Mesenchymal stem cell (in vitro differentiated cells and primary cell): ENCODE measurements around the gene LRFN2.

ENCODE experiments used
- DNase-seq: peaks from one replicate; pipeline ENCODE4 v3.0.0-alpha.2; 2013
- H2AFZ ChIP-seq: one replicate; pipeline ENCODE4 v1.6.1; 2013; ENCODE audit warnings: low read depth, mild to moderate bottlenecking, control low read depth, inconsistent platforms, low read length, moderate library complexity
- H2AK5ac ChIP-seq: 2 replicates; pipeline ENCODE4 v1.6.1; 2013; ENCODE audit warnings: low read length, moderate library complexity, mild to moderate bottlenecking, inconsistent platforms; ENCODE audit not compliant: severe bottlenecking
- H2BK120ac ChIP-seq: one replicate; pipeline ENCODE4 v1.6.1; 2013; ENCODE audit warnings: low read depth, mild to moderate bottlenecking, inconsistent platforms, low read length, moderate library complexity
- H2BK12ac ChIP-seq, 2 experiments: one replicate each; pipeline ENCODE4 v1.6.1; 2013; ENCODE audit warnings: inconsistent platforms in 2 of 2, low read length in 2 of 2, mild to moderate bottlenecking in 2 of 2, moderate library complexity in 2 of 2, control low read depth in 1 of 2
- H2BK15ac ChIP-seq: one replicate; pipeline ENCODE4 v1.6.1; 2013; ENCODE audit warnings: mild to moderate bottlenecking, low read depth, inconsistent platforms; ENCODE audit not compliant: poor library complexity, severe bottlenecking
- H2BK5ac ChIP-seq: 2 replicates; pipeline ENCODE4 v1.6.1; 2013; ENCODE audit warnings: low read depth, mild to moderate bottlenecking, low read length, control low read depth, inconsistent platforms; ENCODE audit not compliant: poor library complexity, severe bottlenecking
- H3K14ac ChIP-seq, 2 experiments: one replicate each; pipeline ENCODE4 v1.6.1; 2013; ENCODE audit warnings: inconsistent platforms in 2 of 2, low read length in 2 of 2, control low read depth in 1 of 2, mild to moderate bottlenecking in 1 of 2, moderate library complexity in 1 of 2
- H3K18ac ChIP-seq, 2 experiments: one replicate each; pipeline ENCODE4 v1.6.1; 2013; ENCODE audit warnings: inconsistent platforms in 2 of 2, low read length in 2 of 2, control low read depth in 1 of 2, low read depth in 1 of 2, mild to moderate bottlenecking in 1 of 2
- H3K23ac ChIP-seq, 2 experiments: one replicate each; pipeline ENCODE4 v1.6.1; 2013; ENCODE audit warnings: inconsistent platforms in 2 of 2, low read length in 2 of 2, mild to moderate bottlenecking in 2 of 2, moderate library complexity in 2 of 2, control low read depth in 1 of 2
- H3K27ac ChIP-seq: 2 replicates; pipeline ENCODE4 v1.5.1; 2013; ENCODE audit warnings: mild to moderate bottlenecking, moderate library complexity, low read length, control low read depth, inconsistent platforms; ENCODE audit not compliant: poor library complexity, severe bottlenecking
- H3K27me3 ChIP-seq, 2 experiments: 2 replicates each; pipeline versions ENCODE4 v1.6.1 to v1.7.0; 2013; ENCODE audit warnings: low read length in 2 of 2, mild to moderate bottlenecking in 2 of 2, moderate library complexity in 2 of 2, control low read depth in 1 of 2, inconsistent platforms in 1 of 2; ENCODE audit not compliant: control insufficient read depth in 1 of 2, insufficient read depth in 1 of 2
- H3K36me3 ChIP-seq, 2 experiments: 2 replicates each; pipeline versions ENCODE4 v1.6.1 to v1.7.0; 2013; ENCODE audit warnings: low read length in 2 of 2, control low read depth in 1 of 2, inconsistent platforms in 1 of 2, low read depth in 1 of 2, mild to moderate bottlenecking in 1 of 2; ENCODE audit not compliant: insufficient read depth in 2 of 2, control insufficient read depth in 1 of 2
- H3K4ac ChIP-seq, 2 experiments: one replicate each; pipeline ENCODE4 v1.6.1; 2013; ENCODE audit warnings: inconsistent platforms in 2 of 2, low read length in 2 of 2, mild to moderate bottlenecking in 2 of 2, moderate library complexity in 2 of 2, control low read depth in 1 of 2, low read depth in 1 of 2
- H3K4me1 ChIP-seq: 2 replicates; pipeline ENCODE4 v1.6.1; 2013; ENCODE audit warnings: low read depth, low read length, control low read depth; ENCODE audit not compliant: control insufficient read depth, insufficient read depth
- H3K4me2 ChIP-seq: 2 replicates; pipeline ENCODE4 v1.6.1; 2013; ENCODE audit warnings: low read length, mild to moderate bottlenecking, inconsistent platforms; ENCODE audit not compliant: poor library complexity, severe bottlenecking
- H3K4me3 ChIP-seq, 2 experiments: 2 replicates each; pipeline versions ENCODE4 v1.5.1 to v1.7.0; 2013; ENCODE audit warnings: low read length in 2 of 2, mild to moderate bottlenecking in 2 of 2, control low read depth in 1 of 2, low read depth in 1 of 2; ENCODE audit not compliant: insufficient read depth in 1 of 2
- H3K79me1 ChIP-seq: replicated peaks from 2 replicates; pipeline ENCODE4 v1.6.1; 2013; ENCODE audit warnings: mild to moderate bottlenecking, control low read depth, low read length, inconsistent platforms; ENCODE audit not compliant: poor library complexity, severe bottlenecking
- H3K9ac ChIP-seq: 2 replicates; pipeline ENCODE4 v1.7.0; 2013; ENCODE audit warnings: mild to moderate bottlenecking, low read length, moderate library complexity
- H3K9me3 ChIP-seq: 2 replicates; pipeline ENCODE4 v1.7.0; 2013; ENCODE audit warnings: mild to moderate bottlenecking, low read length; ENCODE audit not compliant: control insufficient read depth
- H4K8ac ChIP-seq: one replicate; pipeline ENCODE4 v1.6.1; 2013; ENCODE audit warnings: inconsistent platforms, mild to moderate bottlenecking, low read length, moderate library complexity
- H4K91ac ChIP-seq: one replicate; pipeline ENCODE4 v1.6.1; 2013; ENCODE audit warnings: mild to moderate bottlenecking, low read length, inconsistent platforms
- WGBS: methylation state at CpG from one replicate; pipeline ENCODE4 v1.1.7; 2013; ENCODE audit warnings: mixed read lengths; 5-methylcytosine and 5-hydroxymethylcytosine counted together

Gene LRFN2

GRCh38 chr6:40353967-40354452 lies 233.2 kb downstream of the LRFN2 start:
- Histone ChIP-seq H3K14ac (no peak overlapping the region), H2BK12ac (no peak overlapping the region), H3K9ac (no peak overlapping the region), H3K4me2 (no peak overlapping the region), H3K9me3 (no peaks in the 10 kb centered on the region), H3K36me3 (no peaks in the 10 kb centered on the region), H3K4ac (no peak overlapping the region), H3K18ac (no peak overlapping the region), H4K8ac (no peak overlapping the region), H4K91ac (no peak overlapping the region), H2AFZ (no peak overlapping the region), H2BK5ac (no peak overlapping the region), H2BK15ac (no peak overlapping the region), H3K23ac (no peak overlapping the region), H3K4me3 (no peak overlapping the region), H3K79me1 (no peaks in the 10 kb centered on the region), H2BK120ac (no peak overlapping the region), H3K27ac (no peak overlapping the region), H3K27me3 (peaks cover 0 to 4% of the 10 kb centered on the region in 2 experiments), H2AK5ac (no peak overlapping the region), H3K4me1 (no peaks in the 10 kb centered on the region)
- DNase-seq = no peak

GRCh38 chr6:40353197-40353966 lies 233.8 kb downstream of the LRFN2 start:
- no peak overlapping the region for H3K14ac ChIP-seq
- no peaks in the 10 kb centered on the region for H3K36me3 ChIP-seq
- no peak overlapping the region for H2AK5ac ChIP-seq
- no peak overlapping the region for H2BK120ac ChIP-seq
- no peak overlapping the region for H2AFZ ChIP-seq
- peaks cover under 1 to 4% of the 10 kb centered on the region in 2 experiments for H3K27me3 ChIP-seq
- no peak overlapping the region for H2BK5ac ChIP-seq
- H2BK15ac ChIP-seq = no peak overlapping the region
- H3K9ac ChIP-seq = no peak overlapping the region
- peak overlapping the region; percentile 21 for H4K91ac ChIP-seq
- H3K27ac ChIP-seq = no peak overlapping the region
- H3K18ac ChIP-seq = no peak overlapping the region
- no peak overlapping the region for H3K4ac ChIP-seq
- no peak overlapping the region for H3K4me3 ChIP-seq
- no peaks in the 10 kb centered on the region for H3K79me1 ChIP-seq
- H3K4me1 ChIP-seq = no peaks in the 10 kb centered on the region
- H2BK12ac ChIP-seq = no peak overlapping the region
- no peak overlapping the region for H4K8ac ChIP-seq
- 84% methylated on average over 6 of the region's 6 CpGs for WGBS
- no peaks in the 10 kb centered on the region for H3K9me3 ChIP-seq
- H3K4me2 ChIP-seq = no peak overlapping the region
- H3K23ac ChIP-seq = no peak overlapping the region
- no peak for DNase-seq

GRCh38 chr6:40352527-40353170 lies 234.5 kb downstream of the LRFN2 start:
- Histone ChIP-seq H3K9me3 (no peaks in the 10 kb centered on the region), H2BK12ac (no peak overlapping the region), H3K14ac (no peak overlapping the region), H3K9ac (no peak overlapping the region), H2AK5ac (no peak overlapping the region), H2AFZ (no peak overlapping the region), H4K91ac (no peak overlapping the region), H3K27ac (no peak overlapping the region), H3K4ac (no peak overlapping the region), H3K4me1 (no peaks in the 10 kb centered on the region), H3K4me3 (no peak overlapping the region), H3K27me3 (peaks cover 0 to 7% of the 10 kb centered on the region in 2 experiments), H2BK15ac (no peak overlapping the region), H3K18ac (no peak overlapping the region), H3K23ac (no peak overlapping the region), H2BK120ac (no peak overlapping the region), H2BK5ac (no peak overlapping the region), H3K36me3 (no peaks in the 10 kb centered on the region), H3K79me1 (no peaks in the 10 kb centered on the region), H4K8ac (no peak overlapping the region), H3K4me2 (no peak overlapping the region)
- DNase-seq = no peak
- WGBS = 68% methylated on average over 6 of the region's 6 CpGs

GRCh38 chr6:40352006-40352405 lies 235.2 kb downstream of the LRFN2 start:
- peak; percentile 50 for DNase-seq

More at GRCh38 chr6:40352006-40352405, 235.2 kb downstream of the LRFN2 start:
- Histone ChIP-seq H4K91ac (no peak overlapping the region), H4K8ac (no peak overlapping the region), H3K4me1 (no peaks in the 10 kb centered on the region), H3K23ac (no peak overlapping the region), H3K9me3 (no peaks in the 10 kb centered on the region), H2BK5ac (no peak overlapping the region), H3K14ac (no peak overlapping the region), H2BK12ac (no peak overlapping the region), H3K9ac (no peak overlapping the region), H3K4me2 (no peak overlapping the region), H3K27me3 (peaks cover 0 to 11% of the 10 kb centered on the region in 2 experiments), H2AFZ (no peak overlapping the region), H3K4ac (no peak overlapping the region), H3K27ac (no peak overlapping the region), H3K79me1 (no peaks in the 10 kb centered on the region), H2BK15ac (no peak overlapping the region), H2AK5ac (no peak overlapping the region), H3K18ac (no peak overlapping the region), H2BK120ac (no peak overlapping the region), H3K36me3 (no peaks in the 10 kb centered on the region), H3K4me3 (no peak overlapping the region)
- WGBS = 44% methylated on average over 1 of the region's 1 CpG
